Esophagus mucosa (tissue), 1 donor: ENCODE data around the gene MGST2. TPM values are rescaled to one million over a fixed set of nuclear protein-coding genes. Genes with fewer than 3 reads are reported as not detected.
"Not testable (repeated sequence)": the region's sequence is repeated elsewhere in the genome, so short reads cannot be mapped to it uniquely, and the experiment has no call there.

Source experiments
- ATAC-seq: fragments of 200-7000 bp; cut with Tn5 transposase; one replicate; pipeline ENCODE4 v1.9.1; 2020
- total RNA-seq: library from RNA; stranded (reverse); gene quantifications from one replicate; pipeline ENCODE4 v1.2.4, GENCODE V29; 2023
- donor health status: DM: yes; HTN: yes; CAD: no.

The MGST2 gene
- total RNA-seq, 1 donor from 2014 or later, result 128 TPM

- no peak for ATAC-seq
Measured at GRCh38 chr4:139670775-139671174, 5.2 kb downstream of the MGST2 start.

- ATAC-seq, result no peak
Measured at GRCh38 chr4:139672215-139672614, 6.6 kb downstream of the MGST2 start.

- ATAC-seq, result no peak
Measured at GRCh38 chr4:139672732-139673131, 7.1 kb downstream of the MGST2 start.

GRCh38 chr4:139674875-139675550 is 9.4 kb downstream of the MGST2 start:
- peak; percentile 22 for ATAC-seq

GRCh38 chr4:139675651-139676050 is 10.0 kb downstream of the MGST2 start:
- ATAC-seq, result no peak

- ATAC-seq, result no peak
Measured at GRCh38 chr4:139676365-139676764, 10.7 kb downstream of the MGST2 start.

GRCh38 chr4:139676913-139677585 is 11.4 kb downstream of the MGST2 start:
- ATAC-seq, result peak; percentile 80

- no peak for ATAC-seq
Measured at GRCh38 chr4:139682309-139682708, 16.7 kb downstream of the MGST2 start.

GRCh38 chr4:139682741-139683151 is 17.1 kb downstream of the MGST2 start:
- ATAC-seq, result peak; percentile 42

- ATAC-seq, result no peak
Measured at GRCh38 chr4:139684351-139684750, 18.7 kb downstream of the MGST2 start.

- no peak for ATAC-seq
Measured at GRCh38 chr4:139685180-139685579, 19.6 kb downstream of the MGST2 start.

GRCh38 chr4:139686130-139686529 is 20.5 kb downstream of the MGST2 start:
- ATAC-seq, result no peak

GRCh38 chr4:139686988-139687387 is 21.4 kb downstream of the MGST2 start:
- ATAC-seq, result no peak

- no peak for ATAC-seq
Measured at GRCh38 chr4:139689093-139689722, 23.6 kb downstream of the MGST2 start.

GRCh38 chr4:139690419-139690818 is 24.8 kb downstream of the MGST2 start:
- ATAC-seq, result no peak

- peak; percentile 85 for ATAC-seq
Measured at GRCh38 chr4:139692309-139693012, 26.8 kb downstream of the MGST2 start.

GRCh38 chr4:139694522-139695107 is 29.0 kb downstream of the MGST2 start:
- no peak for ATAC-seq

GRCh38 chr4:139696491-139696890 is 30.9 kb downstream of the MGST2 start:
- ATAC-seq, result peak; percentile 50

GRCh38 chr4:139698167-139698925 is 32.7 kb downstream of the MGST2 start:
- not testable (repeated sequence) for ATAC-seq

- no peak for ATAC-seq
Measured at GRCh38 chr4:139700568-139700967, 34.9 kb downstream of the MGST2 start.

GRCh38 chr4:139704915-139705485 is 39.4 kb downstream of the MGST2 start:
- peak; percentile 18 for ATAC-seq

- ATAC-seq, result no peak
Measured at GRCh38 chr4:139709660-139710059, 44.0 kb downstream of the MGST2 start.
